ENCODE measurements around the gene ANKRD13B.

Gene ANKRD13B

DNA sequence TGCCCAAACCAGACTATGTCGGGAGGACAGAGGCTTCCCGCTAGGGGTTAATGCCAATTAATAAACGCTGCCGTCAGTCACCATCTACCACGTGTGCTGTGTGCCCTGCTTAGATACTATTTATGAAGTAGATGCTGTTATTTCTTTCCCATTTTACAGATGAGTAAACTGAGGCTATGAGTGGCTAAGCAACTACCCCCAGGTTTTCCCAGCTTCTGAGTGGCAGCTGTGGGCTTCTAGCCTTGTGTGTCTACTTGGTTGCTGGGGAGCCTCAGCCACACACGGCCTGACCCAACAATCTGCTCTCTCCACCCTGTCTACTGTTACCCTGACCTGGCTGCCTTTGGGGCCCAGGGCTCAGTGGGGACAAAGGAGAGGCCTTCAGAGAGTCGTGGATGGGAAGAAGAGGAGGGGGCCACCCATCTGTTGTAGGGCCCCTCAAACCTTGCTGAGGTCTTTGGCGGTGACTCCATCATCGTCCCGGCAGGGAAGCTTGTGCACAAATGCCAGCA is 10.6 kb upstream of the ANKRD13B start:
- H3K79me2 ChIP-seq: peaks cover 28% of the 10 kb centered on the region
- H2AFZ ChIP-seq: no peak overlapping the region
- H3K9ac ChIP-seq: no peak overlapping the region
- H3K27me3 ChIP-seq (ENCODE audit: control insufficient read depth, insufficient read depth, low read length): no peaks in the 10 kb centered on the region
- TF ChIP-seq, protein P1, sequence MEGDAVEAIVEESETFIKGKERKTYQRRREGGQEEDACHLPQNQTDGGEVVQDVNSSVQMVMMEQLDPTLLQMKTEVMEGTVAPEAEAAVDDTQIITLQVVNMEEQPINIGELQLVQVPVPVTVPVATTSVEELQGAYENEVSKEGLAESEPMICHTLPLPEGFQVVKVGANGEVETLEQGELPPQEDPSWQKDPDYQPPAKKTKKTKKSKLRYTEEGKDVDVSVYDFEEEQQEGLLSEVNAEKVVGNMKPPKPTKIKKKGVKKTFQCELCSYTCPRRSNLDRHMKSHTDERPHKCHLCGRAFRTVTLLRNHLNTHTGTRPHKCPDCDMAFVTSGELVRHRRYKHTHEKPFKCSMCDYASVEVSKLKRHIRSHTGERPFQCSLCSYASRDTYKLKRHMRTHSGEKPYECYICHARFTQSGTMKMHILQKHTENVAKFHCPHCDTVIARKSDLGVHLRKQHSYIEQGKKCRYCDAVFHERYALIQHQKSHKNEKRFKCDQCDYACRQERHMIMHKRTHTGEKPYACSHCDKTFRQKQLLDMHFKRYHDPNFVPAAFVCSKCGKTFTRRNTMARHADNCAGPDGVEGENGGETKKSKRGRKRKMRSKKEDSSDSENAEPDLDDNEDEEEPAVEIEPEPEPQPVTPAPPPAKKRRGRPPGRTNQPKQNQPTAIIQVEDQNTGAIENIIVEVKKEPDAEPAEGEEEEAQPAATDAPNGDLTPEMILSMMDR (IDR thresholded peaks at IDR 0.05): no peak
- H3K27ac ChIP-seq: no peak overlapping the region
- H3K4me1 ChIP-seq: peaks cover under 1% of the 10 kb centered on the region
- H3K4me2 ChIP-seq (ENCODE audit: low read length): no peak overlapping the region
- no peaks in the 10 kb centered on the region for H3K9me3 ChIP-seq (ENCODE audit: control insufficient read depth, low read length)
- H3K36me3 ChIP-seq (ENCODE audit: control insufficient read depth, insufficient read depth, low read length): no peaks in the 10 kb centered on the region
- no peak overlapping the region for H3K4me3 ChIP-seq (ENCODE audit: low read depth, low read length)

DNA sequence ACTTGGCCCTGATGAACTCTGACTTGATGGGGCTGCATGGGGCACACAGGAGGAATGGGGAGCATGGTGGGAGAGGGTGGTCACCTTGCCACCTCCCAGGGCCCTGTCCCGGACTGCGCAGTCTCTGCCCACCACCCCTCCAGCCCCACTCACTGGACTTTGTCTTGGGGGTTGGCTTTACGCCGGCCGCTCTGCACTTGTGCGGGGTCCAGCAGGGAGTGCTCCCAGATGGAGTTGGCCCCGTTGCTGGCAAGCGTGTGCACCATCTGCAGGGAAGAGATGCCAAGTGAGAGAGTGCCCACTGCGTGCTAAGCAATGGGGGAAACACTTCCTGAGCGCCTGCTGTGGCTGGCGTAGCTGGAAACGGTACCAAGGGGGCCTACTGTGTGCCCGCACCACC is 10.2 kb upstream of the ANKRD13B start:
- Histone ChIP-seq H3K4me1 (peaks cover 4% of the 10 kb centered on the region), H3K4me2 (ENCODE audit: low read length) (no peak overlapping the region), H3K27me3 (ENCODE audit: control insufficient read depth, insufficient read depth, low read length) (no peaks in the 10 kb centered on the region), H3K79me2 (peaks cover 33% of the 10 kb centered on the region), H3K36me3 (ENCODE audit: control insufficient read depth, insufficient read depth, low read length) (no peaks in the 10 kb centered on the region), H3K27ac (no peak overlapping the region), H2AFZ (no peak overlapping the region), H3K4me3 (ENCODE audit: low read depth, low read length) (no peak overlapping the region), H3K9me3 (ENCODE audit: control insufficient read depth, low read length) (no peaks in the 10 kb centered on the region), H3K9ac (no peak overlapping the region)
- TF ChIP-seq, protein P1 (IDR thresholded peaks at IDR 0.05): no peak

DNA sequence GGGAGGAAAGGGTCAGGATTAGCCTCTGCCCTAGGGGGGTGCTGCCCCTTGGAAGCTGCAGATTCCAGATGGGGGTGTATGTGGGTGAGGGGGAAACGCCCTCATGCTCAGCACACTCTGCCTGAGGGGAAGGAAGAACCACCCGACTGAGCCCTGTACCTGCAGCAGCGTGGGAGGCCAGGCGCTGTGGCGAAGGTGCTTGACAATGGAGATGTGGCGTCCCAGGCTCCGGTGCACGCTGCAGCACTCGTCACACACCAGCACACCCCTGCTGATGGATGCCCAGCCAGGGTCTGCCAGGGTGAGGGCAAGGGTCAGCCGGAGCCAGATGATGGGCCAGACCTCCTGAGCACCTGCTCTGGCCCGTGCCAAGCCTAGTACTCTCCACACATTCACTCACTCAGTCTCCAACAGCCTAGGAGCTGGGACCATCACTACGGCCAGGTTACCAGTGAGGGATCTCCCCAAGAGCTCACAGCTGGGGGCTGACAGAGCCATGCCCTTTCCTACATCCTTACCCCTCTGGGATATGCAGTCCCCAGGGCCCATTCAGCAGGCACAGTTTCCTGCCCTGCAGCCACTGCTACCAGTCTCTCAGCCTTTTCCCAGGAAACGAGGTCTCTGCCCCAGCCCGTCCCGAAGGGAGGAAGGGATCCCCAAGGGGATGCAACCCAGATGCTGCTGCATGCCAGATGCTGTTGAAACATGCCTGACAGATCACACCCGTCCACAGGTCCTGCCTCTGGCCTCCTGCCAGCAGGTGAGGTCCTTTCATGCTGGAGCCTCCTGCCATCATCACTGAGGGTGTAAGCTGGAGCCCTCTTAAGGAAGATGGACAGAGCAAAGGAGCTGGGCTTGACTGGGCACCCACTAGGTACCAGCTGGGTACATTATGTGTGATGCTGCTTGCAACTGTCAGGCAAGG is 9.3 kb upstream of the ANKRD13B start:
- H2AFZ ChIP-seq: no peak overlapping the region
- H3K79me2 ChIP-seq: peaks cover 41% of the 10 kb centered on the region
- no peaks in the 10 kb centered on the region for H3K9me3 ChIP-seq (ENCODE audit: control insufficient read depth, low read length)
- no peak overlapping the region for H3K27ac ChIP-seq
- no peaks in the 10 kb centered on the region for H3K27me3 ChIP-seq (ENCODE audit: control insufficient read depth, insufficient read depth, low read length)
- H3K4me1 ChIP-seq: peaks cover 8% of the 10 kb centered on the region
- no peak overlapping the region for H3K4me2 ChIP-seq (ENCODE audit: low read length)
- no peak overlapping the region for H3K4me3 ChIP-seq (ENCODE audit: low read depth, low read length)
- TF ChIP-seq, protein P1 (IDR thresholded peaks at IDR 0.05): no peak
- no peaks in the 10 kb centered on the region for H3K36me3 ChIP-seq (ENCODE audit: control insufficient read depth, insufficient read depth, low read length)
- no peak overlapping the region for H3K9ac ChIP-seq

DNA sequence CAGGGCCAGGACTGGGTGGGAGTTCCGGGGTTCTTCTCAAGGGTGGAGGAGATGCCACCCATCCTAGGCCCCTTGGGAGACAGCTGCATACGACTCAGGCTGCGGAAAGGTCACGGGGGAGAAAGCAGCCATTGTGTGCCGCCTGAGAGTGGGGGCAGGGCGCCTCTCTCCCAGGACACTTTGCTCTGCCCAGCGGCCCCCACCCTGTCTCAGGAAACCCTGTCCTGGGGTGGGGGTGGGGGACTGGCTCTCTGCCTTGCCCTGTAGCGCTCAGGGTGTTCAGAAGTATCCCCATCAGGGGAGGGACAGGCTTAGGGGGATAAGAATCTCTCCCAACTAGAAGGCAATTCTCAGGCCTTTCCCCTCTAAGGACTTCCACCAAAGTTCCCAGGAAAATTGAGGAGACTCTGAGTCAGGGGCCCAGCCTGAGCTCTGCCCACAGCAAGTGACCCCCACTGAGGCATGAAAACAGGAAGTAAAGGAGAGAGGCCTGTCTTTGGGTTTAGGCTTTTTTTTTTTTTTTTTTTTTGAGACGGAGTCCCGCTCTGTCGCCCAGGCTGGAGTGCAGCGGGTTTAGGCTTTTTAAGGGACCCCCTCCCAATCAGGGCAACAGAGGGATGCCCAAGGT is 8.4 kb upstream of the ANKRD13B start:
- Histone ChIP-seq H3K9ac (no peak overlapping the region), H3K36me3 (ENCODE audit: control insufficient read depth, insufficient read depth, low read length) (no peaks in the 10 kb centered on the region), H3K4me3 (ENCODE audit: low read depth, low read length) (no peak overlapping the region), H3K4me2 (ENCODE audit: low read length) (no peak overlapping the region), H3K4me1 (peaks cover 8% of the 10 kb centered on the region), H2AFZ (no peak overlapping the region), H3K27me3 (ENCODE audit: control insufficient read depth, insufficient read depth, low read length) (no peaks in the 10 kb centered on the region), H3K79me2 (peaks cover 41% of the 10 kb centered on the region), H3K9me3 (ENCODE audit: control insufficient read depth, low read length) (no peaks in the 10 kb centered on the region), H3K27ac (peak overlapping the region; percentile 65)
- TF ChIP-seq, protein P1 (IDR thresholded peaks at IDR 0.05): no peak

All from parathyroid adenoma (tissue), 2 donors.